GM12865 (cell line): ENCODE results near the gene CTNNA3.

Source experiments
- DNase-seq: peaks from one replicate; pipeline ENCODE4 v3.0.0; 2010; ENCODE audit warnings: low read depth
- H3K4me3 ChIP-seq: 2 replicates; pipeline ENCODE4 v1.5.1; 2011; ENCODE audit warnings: mild to moderate bottlenecking, low read depth, low read length, control low read depth
- TF ChIP-seq, protein P1 (sequence below): IDR thresholded peaks from 2 replicates; pipeline ENCODE4 v1.5.1; 2011; ENCODE audit warnings: low read length, control low read depth, low read depth, inconsistent platforms; ENCODE audit not compliant: insufficient read depth; ENCODE audit errors: missing control alignments

The CTNNA3 gene

DNA sequence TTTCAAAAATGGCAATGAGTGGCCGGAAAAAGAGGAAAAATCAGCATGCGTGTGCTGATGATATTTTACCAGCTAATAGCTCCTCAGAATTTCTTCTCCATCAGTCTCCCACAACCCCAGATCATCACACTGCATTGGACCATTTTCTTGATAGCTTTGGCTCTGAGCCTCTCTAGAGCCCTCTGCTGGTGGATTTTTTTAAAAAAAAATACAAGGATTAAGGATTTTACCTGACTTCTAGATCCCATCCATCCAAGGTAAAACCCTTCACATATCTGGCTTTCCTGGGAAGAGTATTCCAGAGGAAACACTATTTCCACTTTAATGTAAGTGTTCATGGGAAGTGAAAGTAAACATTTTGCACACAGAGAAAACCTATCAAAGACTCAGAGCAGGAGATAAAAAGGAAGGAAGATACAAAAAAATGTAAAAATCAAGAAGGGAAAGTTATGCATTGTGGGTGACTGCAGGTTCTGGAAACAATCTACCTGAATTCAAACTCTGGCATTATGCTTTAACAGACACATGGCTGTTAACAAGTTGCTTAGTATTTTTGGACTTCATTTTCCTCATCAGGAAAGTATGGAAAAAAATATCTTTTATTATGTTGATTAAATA, 389.3 kb downstream of the CTNNA3 start:
- DNase-seq, result peak; percentile 24
- TF ChIP-seq, protein P1, sequence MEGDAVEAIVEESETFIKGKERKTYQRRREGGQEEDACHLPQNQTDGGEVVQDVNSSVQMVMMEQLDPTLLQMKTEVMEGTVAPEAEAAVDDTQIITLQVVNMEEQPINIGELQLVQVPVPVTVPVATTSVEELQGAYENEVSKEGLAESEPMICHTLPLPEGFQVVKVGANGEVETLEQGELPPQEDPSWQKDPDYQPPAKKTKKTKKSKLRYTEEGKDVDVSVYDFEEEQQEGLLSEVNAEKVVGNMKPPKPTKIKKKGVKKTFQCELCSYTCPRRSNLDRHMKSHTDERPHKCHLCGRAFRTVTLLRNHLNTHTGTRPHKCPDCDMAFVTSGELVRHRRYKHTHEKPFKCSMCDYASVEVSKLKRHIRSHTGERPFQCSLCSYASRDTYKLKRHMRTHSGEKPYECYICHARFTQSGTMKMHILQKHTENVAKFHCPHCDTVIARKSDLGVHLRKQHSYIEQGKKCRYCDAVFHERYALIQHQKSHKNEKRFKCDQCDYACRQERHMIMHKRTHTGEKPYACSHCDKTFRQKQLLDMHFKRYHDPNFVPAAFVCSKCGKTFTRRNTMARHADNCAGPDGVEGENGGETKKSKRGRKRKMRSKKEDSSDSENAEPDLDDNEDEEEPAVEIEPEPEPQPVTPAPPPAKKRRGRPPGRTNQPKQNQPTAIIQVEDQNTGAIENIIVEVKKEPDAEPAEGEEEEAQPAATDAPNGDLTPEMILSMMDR, result peak; percentile 53
- no peak overlapping the region for H3K4me3 ChIP-seq

DNA sequence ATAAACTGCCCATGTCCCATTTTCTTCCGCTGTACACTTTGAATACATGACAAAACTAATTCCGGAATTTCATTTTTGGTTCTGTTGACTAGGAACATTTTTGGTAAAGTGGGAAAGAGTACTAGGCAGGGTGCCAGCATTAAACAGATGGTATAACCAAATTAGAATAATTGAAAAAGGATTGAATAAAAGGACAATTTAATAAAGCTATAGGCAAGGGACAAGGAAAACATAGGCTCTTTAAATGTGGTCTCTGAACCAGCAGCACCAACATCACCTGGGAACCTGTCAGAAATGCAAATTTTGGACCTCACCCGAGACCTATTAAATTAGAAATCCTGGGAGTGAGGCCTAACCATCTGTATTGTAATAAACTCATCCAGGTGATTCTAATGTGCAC, 393.3 kb downstream of the CTNNA3 start:
- TF ChIP-seq, protein P1, result no peak
- no peak for DNase-seq
- H3K4me3 ChIP-seq, result no peak overlapping the region

DNA sequence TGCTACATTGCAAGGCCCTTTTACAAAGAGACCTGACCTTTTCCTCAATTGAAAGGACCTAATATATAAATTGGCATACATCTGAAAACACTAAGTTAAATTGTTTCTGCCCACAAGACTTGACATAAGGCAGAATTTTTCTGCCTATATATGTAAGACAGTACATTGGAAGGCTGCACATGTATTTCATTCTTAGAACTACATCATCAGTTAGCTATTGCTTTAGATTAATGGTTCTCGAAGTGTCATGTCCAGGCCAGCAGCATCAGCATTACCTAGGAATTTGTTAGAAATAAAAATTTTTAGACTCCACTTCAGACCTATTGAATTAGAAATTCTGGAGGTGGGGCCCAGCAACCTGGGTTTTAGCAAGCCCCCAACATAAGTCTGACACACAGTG, 396.2 kb downstream of the CTNNA3 start:
- TF ChIP-seq, protein P1, result no peak
- H3K4me3 ChIP-seq, result no peak overlapping the region
- DNase-seq, result no peak

DNA sequence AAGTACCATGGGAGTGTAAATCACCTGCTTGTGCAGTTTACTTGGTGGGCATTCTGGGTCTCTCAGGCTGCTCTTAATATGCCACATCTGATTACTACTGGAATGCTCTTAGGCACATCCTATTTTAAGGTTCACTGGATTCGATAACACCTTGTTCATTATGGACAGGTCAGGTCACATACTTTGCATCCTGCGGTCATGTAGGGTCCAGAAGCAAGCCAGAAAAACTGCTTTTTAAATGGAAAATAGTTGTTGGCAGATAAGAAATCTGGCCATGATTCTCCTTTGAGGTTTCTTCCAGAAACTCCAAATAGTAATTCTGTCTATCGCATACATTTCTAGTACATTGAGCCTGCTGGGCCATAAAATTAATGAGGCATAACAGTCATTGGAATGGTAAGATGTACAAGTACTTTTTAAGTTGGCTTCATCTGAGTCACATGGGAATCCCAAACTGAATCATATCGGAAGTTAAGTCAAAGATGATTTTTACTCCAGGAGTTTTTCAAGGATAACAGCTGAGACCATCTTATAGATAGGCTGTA, 398.3 kb downstream of the CTNNA3 start:
- no peak for DNase-seq
- TF ChIP-seq, protein P1, result no peak
- no peak overlapping the region for H3K4me3 ChIP-seq

DNA sequence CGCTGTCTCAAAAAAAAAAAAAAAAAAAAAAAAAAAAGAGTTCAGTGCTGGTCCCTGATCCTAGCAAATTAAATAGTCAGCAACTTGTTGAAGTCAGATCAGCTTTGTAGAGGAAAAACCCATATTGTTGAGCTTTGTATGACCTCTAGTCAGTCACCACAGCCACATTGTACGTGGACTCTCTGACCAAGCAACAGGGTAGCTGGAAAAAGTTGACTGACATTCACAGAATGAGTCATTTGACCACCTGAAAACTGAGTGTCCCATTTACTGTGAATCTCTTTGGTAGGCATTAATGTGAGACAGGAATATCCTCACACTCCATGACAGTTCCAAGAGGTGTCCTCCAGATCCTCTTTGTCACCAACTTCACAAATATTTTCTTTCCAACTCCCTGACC, 399.1 kb downstream of the CTNNA3 start:
- DNase-seq, result no peak
- TF ChIP-seq, protein P1, result no peak
- H3K4me3 ChIP-seq, result no peak overlapping the region

DNA sequence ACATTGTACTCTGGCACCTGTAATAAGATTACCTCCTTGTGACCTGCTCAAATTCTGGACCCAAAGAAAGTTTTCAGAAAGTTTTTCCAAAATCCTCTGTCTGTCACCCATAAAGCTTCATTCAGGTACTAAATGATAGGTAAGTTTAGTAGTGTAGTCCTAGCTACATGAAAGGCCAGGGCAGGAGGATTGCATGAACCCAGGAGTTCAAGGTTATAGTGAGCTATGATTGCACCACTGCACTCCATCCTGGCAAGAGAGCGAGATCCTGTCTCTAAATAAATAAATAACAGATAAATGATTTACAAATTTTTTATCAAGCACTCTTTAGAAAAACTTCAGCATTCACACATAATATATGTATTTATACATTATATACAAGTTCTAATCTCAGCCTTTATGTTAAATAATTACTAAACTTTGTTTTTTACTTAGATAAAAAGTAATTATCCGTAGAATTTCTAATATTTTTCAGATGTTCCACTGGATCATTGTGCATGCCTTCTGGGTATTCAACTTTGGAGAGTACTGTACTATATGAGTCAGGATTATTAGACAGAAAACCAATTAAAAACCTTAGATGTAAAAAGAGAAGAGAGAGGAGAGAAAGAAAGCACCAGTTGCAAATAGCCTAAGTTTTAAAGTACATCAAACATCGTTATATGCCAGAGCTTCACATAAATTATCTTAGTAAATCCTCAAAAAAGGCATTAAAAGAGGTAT, 407.1 kb downstream of the CTNNA3 start:
- no peak for DNase-seq
- TF ChIP-seq, protein P1, result no peak
- no peak overlapping the region for H3K4me3 ChIP-seq

DNA sequence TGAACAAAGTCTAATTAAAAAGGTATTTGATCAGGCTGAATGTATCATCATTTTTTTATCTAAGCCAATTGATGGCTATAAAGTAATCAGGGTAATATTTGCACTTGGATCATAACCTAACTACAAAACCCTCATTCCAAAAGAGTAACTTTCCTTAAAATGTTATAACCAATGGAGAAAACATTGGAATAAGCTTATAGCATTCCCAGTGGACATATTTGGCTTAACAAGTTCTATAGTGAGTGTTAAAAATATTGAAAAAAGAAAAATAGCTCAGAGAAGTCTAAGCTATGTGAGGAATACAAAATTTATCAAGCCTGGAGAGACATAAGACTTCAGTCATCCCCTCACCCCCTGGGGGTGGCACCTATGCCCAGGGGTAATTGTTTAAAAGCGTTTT, 411.4 kb downstream of the CTNNA3 start:
- H3K4me3 ChIP-seq, result no peak overlapping the region
- TF ChIP-seq, protein P1, result no peak
- DNase-seq, result no peak
